Stimulated activated CD4-positive, alpha-beta T cell treated with anti-CD3 and anti-CD28 coated beads, Interleukin-2, amount 100 ng/mL, for 24 hours (primary cell): ENCODE measurements around the gene ECT2L.
A peak's percentile ranks its signal among the peaks of the same experiment; 100 is the strongest.

Experiments
- DNase-seq, 2 donors: peaks; one replicate each; pipeline ENCODE4 v3.0.0-alpha.2; 2020

ECT2L gene

GRCh38 chr6:138805016-138805765 lies 9.3 kb downstream of the ECT2L start:
- DNase-seq: no peak

- DNase-seq: no peak
Observed at GRCh38 chr6:138806889-138807288, 11.0 kb downstream of the ECT2L start.

GRCh38 chr6:138809677-138810076 lies 13.8 kb downstream of the ECT2L start:
- DNase-seq: no peak

- no peak for DNase-seq
Observed at GRCh38 chr6:138811866-138812265, 16.0 kb downstream of the ECT2L start.

- DNase-seq: no peak
Observed at GRCh38 chr6:138814179-138814834, 18.4 kb downstream of the ECT2L start.

- no peak for DNase-seq
Observed at GRCh38 chr6:138815221-138815620, 19.3 kb downstream of the ECT2L start.

- no peak for DNase-seq
Observed at GRCh38 chr6:138815797-138816528, 20.1 kb downstream of the ECT2L start.

GRCh38 chr6:138817799-138818198 lies 21.9 kb downstream of the ECT2L start:
- DNase-seq: no peak

GRCh38 chr6:138818496-138819194 lies 22.8 kb downstream of the ECT2L start:
- no peak for DNase-seq

GRCh38 chr6:138821519-138821918 lies 25.6 kb downstream of the ECT2L start:
- no peak for DNase-seq

GRCh38 chr6:138824482-138825144 lies 28.7 kb downstream of the ECT2L start:
- DNase-seq: peak in 1 of 2 donors; percentile 9

GRCh38 chr6:138830248-138830647 lies 34.4 kb downstream of the ECT2L start:
- no peak for DNase-seq

- DNase-seq: no peak
Observed at GRCh38 chr6:138832182-138832581, 36.3 kb downstream of the ECT2L start.

GRCh38 chr6:138833816-138834539 lies 38.1 kb downstream of the ECT2L start:
- DNase-seq: no peak

- no peak for DNase-seq
Observed at GRCh38 chr6:138837246-138837645, 41.4 kb downstream of the ECT2L start.

GRCh38 chr6:138844192-138844591 lies 48.3 kb downstream of the ECT2L start:
- no peak for DNase-seq

GRCh38 chr6:138847884-138848283 lies 52.0 kb downstream of the ECT2L start:
- no peak for DNase-seq

GRCh38 chr6:138848461-138848860 lies 52.6 kb downstream of the ECT2L start:
- no peak for DNase-seq

GRCh38 chr6:138849791-138850190 lies 53.9 kb downstream of the ECT2L start:
- DNase-seq: no peak

- no peak for DNase-seq
Observed at GRCh38 chr6:138856654-138857053, 60.8 kb downstream of the ECT2L start.

GRCh38 chr6:138857775-138858174 lies 61.9 kb downstream of the ECT2L start:
- DNase-seq: no peak

- no peak for DNase-seq
Observed at GRCh38 chr6:138862456-138862855, 66.6 kb downstream of the ECT2L start.
